Esophagus mucosa (tissue), 1 donor: ENCODE results near the gene MYH9. TPM values are rescaled to one million over a fixed set of nuclear protein-coding genes. Genes with fewer than 3 reads are reported as not detected.
"Not testable (repeated sequence)": the region's sequence is repeated elsewhere in the genome, so short reads cannot be mapped to it uniquely, and the experiment has no call there.

Experiments
- ATAC-seq: fragments of 200-7000 bp; cut with Tn5 transposase; one replicate; pipeline ENCODE4 v1.9.1; 2020
- total RNA-seq: library from RNA; stranded (reverse); gene quantifications from one replicate; pipeline ENCODE4 v1.2.4, GENCODE V29; 2023
- donor health status: DM: yes; HTN: yes; CAD: no.

MYH9 gene
- total RNA-seq, 1 donor from 2014 or later = 487 TPM

DNA sequence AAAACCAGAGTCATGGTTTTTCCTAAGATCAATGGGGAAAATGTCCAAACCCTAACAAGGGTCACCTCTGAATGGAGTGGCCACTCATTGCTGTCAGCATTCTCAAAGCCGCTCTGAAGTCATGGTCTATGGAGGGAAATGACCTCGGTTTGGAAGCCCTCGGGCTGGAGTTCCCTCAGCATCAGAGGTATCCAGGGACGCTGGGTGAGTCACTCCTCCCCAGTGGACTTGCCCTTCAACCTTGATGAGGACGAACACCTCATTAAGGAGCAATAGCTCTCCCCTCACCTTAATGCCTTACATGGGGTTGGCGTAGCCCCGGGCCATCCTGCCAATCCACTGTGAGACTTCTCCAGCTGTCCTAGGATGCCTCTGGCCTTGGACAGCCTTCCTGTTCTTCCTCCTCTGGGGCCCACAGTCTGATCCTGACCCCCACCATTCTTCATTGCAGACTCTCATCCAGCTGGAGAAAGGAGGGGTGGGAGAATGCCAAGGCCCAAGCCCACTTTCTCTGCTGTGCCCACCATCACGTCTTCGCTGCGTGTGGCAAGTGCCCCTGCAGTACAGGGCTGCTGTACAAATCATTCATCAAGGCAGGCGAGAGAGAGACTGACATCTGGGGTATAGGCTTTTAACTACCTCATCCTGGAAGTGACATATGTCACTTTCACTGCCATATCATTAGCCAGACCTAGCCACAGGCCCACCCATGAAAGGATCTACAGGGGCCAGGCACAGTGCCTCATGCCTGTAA is 25.4 kb upstream of the MYH9 start:
- no peak for ATAC-seq

DNA sequence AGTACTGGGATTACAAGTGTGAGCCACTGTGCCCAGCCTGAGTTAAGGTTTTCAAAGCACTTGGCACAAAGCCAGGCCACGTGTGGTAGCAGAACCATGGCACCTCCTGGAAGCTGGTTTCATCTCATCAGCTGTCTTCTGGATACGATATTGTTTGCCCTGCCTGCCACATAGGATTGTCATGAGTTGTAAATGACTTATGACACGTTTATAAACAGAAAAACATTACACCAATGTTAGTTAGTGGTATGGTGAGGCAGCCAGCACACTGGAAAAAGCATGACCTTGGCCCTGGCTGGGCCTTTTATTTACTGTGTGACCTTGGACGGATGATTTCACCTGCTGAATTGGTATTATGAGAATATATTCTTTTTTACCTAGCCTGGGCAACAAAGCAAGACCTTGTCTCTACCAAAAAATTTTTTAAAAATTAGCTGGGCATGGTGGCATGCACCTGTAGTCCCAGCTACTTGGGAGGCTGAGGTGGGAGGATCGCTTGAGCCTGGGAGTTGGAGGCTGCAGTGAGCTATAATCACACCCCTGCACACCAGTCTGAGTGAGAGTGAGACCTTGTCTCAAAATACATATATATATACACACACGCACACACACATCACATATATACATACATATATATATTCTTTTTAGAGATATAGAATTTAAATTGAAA is 24.0 kb upstream of the MYH9 start:
- peak; percentile 5 for ATAC-seq

DNA sequence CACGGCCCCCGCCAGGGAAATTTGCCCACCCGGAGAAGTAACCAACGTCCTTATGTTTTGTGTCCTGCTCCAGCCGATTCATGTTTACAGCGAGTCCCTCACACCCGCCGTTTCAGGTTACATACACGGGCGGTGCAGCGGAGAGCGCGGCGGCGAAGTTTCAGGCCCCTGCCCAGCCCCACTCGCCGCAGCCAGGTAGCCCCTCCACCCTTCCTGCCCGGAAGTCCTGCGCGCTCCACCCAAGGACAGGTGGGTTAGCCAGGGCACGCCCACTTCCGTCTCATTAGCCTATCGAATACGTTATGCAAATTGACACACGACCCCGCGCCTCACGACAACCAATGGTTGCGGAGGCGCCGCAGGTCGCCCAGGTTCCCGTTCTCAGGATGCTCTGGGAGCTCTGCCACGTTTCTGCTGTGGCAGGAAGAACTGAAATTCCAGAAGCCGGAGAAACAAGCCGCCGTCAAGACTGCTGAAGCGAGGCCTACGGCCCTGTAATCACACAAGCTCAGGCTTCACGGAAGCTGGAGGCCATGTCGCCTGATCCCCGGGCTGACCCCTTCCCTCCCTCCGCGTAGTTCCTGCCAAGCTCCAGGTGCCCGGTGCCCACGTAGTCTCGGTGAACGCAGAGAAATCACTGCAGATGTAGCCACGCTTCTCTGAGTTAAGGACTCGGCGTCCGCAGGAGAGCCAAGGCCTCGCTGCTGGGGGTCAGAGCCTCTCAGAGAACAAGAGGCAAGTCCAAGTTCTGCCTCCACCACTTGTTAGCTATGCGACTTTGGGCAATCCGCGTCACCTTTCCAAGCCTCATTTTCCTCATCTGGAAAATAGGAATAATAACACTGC is 22.4 kb upstream of the MYH9 start:
- ATAC-seq = peak; percentile 95

DNA sequence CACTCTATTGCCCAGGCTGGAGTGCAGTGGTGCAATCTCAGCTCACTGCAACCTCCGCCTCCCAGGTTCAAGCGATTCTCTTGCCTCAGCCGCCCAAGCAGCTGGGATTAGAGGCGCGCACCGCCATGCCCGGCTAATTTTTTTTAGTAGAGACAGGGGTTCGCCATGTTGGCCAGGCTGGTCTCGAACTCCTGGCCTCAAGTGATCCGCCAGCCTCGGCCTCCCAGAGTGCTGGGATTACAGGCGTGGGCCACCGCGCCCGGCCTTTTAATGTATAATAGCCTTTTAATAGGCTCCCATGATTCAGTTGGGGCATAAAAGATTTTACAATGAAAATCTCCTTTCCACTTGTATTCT is 21.8 kb upstream of the MYH9 start:
- ATAC-seq = not testable (repeated sequence)

DNA sequence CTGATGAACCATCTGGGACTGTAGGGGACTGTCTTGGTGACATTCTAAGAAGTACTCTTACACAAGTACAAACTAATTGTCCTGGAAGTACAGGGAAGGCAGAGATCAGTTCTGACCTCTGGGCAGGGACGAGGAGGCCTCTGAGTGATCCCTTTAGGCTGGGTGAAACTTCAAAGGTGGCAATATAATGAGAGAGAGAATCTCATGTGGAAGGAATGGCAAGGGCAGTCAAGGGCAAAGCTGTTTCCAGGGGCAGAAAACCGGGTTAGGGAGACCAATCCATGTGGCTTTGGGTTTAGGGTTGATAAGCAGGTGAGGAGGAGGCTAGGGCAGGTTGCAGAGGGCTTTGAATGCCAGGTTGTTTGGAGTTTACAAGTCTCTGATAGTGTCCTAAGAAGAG is 21.3 kb upstream of the MYH9 start:
- no peak for ATAC-seq

DNA sequence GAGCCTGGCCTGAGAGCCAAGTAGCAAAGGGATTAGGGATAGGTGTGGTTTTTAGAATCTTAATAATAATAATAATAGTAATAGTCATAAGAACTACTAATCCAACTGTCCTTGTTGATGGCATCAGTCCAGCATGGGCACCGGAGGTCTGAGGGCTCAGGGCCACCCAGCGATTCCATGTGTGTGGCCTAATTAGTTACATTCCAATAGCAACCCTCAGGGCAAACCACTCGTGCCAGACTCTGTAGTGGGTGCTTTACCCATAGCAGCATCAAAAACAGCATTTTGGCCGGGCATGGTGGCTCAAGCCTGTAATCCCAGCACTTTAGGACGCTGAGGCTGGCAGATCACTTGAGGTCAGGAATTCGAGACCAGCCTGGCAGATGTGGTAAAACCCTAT is 19.0 kb upstream of the MYH9 start:
- no peak for ATAC-seq

DNA sequence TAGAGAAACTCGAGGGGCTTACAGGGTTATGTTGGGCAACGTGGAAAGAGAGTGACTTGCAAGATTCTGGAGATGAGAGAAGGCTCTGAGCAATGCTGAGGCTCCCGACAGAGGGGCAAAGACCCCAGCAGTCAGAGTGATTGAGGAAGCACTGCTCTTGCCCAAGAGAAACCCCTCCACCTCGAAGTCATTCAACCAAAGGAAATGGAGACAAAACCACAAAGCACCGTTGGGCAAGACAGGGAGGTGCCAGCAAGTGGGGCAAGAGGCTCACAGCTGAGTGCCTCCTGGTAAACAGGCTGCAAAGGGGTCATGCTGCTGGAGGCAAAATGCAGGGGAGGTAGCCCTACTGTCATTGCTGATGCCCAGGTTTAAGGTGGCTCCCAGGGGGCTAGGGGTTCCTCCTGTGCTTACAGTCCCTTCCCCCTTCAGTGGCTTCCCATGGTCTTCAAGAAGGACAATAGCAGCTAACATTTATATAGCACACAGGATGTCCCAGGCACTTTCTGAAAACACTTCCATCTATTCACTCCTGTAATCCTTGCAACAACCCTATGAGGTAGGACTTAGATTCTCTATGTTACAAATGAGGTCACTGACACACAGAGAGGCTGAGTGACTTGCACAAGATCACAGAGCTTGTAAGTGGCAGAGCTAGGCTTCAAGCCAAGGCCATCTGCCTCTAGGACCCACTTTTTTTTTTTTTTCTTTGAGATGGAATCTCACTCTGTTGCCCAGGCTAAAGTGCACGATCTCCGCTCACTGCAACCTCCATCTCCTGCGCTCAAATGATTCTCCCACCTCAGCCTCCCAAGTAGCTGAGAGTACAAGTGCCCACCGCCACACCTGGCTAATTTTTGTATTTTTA is 18.1 kb upstream of the MYH9 start:
- no peak for ATAC-seq

DNA sequence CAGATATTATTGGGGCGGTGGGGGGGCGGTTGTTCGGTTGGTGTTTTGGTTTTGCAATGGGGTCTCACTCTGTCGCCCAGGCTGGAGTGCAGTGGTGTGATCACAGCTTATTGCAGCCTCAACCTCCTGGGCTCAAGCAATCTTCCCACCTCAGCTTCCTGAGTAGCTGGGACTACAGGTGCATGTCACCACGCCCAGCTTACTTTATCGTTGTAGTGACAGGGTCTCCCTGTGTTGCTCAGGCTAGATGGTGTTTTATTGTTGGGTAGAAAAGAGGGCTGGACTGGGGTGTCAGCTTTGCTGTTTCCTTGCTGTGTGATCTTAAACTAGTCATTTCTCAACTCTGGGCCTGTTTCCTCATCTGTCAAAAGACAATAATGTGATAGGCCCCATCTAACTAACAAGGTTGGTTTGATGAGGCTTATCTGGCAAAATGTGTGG is 17.5 kb upstream of the MYH9 start:
- ATAC-seq = no peak

DNA sequence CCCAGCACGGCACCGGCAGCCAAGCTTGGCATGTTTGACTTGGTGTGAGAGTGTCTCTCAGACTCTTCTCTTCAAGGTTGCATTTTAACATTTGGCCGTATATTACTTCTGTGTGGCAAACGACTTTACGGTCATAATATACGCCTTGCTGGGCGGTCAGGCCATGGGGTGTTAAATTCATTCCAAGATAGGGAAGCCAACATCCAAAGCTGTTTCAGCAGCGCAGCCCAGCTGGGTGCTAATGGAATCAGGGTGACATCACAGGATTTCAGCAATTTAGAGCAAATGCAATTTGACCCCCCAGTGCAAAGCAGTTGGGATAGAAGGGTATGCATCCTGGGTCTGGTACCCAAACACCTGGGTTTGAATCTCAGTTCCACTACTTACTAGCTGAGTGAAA is 16.7 kb upstream of the MYH9 start:
- ATAC-seq = no peak

DNA sequence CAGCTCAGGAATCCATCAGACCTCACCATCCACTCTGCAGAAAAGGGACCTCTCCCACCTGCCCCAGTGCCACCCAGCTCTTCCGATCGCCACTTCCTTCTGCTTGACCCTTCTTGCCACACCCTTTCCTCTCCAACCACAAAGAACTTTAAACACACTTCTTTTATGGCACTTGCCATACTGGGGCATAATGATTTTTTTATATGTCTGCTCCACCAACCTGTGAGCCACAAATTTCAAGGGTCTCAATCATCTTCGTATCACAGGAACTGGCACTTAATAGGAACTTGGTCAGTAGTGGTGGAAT is 11.7 kb upstream of the MYH9 start:
- ATAC-seq = no peak

DNA sequence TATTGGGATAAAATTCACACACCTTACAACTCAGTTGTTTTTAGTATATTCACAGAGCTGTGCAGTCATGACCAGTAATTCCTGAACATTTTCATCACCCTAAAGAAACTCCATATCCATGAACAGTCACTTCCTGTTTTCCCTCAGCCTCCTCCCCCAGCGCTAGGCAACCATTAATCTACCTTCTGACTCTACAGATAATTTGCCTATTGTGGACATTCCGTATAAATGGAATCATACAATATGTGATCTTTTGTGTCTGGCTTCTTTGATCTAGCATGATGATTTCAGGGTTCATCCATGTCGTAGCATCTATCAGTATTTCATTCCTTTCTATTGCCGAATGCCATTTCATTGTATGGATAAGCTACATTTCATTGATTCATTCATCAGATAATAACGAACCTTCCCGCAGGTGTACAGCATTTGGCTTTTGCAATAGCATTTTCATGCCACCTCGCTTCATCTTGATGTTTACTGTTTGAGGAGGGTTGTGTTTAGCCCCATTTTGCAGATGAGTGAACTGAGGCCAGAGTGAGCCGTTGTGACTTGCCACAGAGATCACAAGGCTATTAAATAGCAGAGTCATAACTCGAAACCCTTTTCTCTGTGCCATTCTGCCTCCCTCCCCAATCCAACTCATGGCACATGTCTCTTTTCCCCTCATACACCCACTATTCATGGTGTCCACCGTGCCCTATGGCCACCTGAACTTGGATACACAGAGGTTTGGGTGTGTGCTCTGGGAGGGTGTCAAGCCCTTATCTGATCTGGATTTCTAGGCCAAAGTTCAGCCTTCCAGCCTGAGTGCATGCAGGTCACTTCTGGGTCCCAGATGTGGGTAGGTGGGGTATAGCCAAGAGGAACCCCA is 11.1 kb upstream of the MYH9 start:
- peak; percentile 10 for ATAC-seq

DNA sequence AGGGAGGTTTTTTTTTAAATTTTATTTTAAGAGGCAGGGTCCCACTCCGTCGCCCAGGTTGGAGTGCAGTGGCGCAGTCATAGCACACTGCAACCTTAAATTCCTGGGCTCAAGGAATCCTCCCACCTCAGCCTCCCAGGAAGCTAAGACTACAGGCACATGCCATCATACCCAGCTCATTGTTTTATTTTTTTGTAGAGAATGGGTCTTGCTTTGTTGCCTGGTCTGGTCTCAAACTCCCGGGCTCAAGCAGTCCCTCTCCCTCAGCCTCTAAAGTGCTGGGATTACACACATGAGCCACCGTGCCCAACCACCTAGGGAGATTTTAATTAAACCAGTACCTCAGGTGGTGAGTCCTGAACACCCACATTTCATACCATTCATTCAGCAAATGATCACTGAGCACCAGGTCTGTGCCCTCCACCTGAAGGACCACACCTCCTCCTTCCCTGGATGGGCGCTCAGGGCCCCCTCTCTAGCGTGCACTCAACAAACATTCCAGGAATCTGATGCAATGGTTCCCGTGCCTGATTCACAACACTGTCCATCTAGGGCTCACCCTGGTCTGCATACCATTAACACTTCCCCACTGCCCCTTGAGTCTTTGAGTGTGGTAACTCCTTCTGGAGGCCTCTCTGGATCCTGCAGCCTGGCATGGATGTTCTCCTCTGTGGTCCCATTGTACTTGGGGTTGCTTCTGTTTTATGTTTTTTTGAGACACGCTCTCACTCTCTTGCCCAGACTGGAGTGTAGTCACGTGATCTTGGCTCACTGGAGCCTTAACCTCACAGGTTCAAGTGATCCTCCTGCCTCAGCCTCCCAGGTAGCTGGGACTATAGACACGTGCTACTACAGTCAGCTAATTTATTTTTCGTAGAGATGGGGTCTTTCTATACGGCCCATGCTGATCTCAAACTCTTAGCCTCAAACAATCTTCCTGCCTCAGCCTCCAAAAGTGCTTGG is 9.6 kb upstream of the MYH9 start:
- peak; percentile 8 for ATAC-seq

DNA sequence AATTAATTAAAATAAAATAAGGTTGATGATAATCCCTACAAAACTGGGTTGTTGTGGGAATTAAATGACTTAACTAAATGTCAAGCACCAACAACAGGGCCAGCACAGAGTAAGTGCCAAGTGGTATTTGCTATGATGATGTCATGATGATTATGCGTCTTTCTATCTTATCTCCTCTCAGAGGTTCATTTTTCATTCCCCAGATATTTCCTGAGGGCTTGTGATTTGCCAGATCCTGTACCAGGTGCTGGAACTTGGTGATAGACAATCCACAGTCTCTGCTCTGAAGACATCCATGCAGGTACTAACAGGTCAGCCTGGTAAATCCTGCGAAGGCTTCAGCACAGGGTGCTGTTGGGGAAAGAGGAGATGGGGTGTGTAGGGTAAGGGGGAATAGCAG is 8.1 kb upstream of the MYH9 start:
- peak; percentile 84 for ATAC-seq

DNA sequence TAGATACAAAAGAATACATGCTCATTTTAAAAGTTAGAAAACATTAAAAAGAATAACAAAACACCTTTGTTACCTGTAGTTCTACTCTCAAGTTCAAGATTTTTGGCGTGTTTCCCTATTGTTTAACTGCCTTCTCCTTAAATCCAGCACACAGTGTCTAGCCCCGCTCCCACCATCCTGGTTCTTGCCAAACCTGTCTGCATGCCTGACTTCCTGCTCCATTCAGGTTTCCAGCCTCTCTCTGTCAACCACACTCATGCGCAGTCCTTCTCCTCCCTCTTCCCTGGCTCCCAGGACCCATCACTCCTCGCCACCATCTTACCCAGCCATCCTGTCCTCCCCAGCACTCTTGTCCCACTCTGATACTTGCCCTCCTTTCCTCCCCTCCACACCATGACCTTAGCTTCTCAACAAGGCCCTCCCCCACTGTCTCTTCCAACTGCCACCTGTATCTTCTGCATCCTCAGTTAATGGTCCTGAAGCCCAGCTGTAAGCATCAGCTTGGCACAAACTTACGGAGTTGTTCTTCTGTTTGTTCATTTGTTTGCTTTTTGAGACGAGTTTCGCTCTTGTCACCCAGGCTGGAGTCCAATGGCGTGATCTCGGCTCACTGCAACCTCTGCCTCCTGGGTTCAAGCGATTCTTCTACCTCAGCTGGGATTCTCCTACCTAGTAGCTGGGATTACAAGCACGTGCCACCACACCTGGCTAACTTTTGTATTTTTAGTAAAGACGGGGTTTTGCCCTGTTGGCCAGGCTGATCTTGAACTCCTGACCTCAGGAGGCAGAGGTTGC is 7.5 kb upstream of the MYH9 start:
- peak; percentile 81 for ATAC-seq

DNA sequence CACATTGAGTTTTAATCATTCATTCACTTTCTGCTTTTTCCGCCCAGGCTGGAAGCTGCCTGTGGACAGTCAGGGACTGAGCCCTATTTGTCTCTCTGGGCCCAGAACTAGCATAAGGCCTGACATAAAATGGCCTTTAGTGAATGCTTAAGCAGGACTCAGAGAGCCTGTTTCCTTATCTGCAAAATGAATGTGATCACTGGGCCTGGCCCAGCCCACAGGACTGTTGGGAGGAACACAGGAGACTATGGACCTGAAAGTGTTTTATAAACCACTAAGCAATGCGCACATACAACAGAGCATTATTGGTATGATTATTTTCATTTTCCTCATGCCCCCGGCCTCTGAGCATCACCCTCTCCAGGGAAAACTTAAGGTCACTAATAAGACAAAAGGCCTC is 3.9 kb upstream of the MYH9 start:
- no peak for ATAC-seq

DNA sequence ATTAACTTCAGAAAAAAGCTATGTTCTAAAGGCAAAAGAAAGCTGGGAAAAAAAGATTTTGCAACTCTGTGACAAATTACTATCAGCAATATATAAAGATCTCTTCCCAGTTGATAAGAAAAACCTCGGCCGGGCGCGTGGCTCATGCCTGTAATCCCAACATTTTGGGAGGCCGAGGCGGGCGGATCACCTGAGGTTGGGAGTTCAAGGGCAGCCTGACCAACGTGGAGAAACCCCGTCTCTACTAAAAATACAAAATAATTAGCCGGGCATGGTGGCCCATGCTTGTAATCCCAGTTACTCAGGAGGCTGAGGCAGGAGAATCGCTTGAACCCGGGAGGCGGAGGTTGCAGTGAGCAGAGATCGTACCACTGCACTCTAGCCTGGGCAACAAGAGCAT is 1.4 kb upstream of the MYH9 start:
- ATAC-seq = not testable (repeated sequence)

DNA sequence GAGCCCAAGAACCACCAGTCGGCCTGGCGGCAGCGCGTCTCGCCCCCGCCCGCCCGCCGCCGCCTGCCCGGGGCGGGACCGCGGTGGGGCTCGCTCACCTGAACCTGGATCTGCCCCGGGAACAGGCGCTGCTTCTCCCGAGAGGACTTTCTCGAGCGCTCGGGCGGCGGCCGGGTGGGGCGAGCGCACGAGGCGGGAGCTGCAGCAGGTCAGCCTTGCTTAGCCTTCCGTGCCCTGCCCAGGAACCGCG is 133 bp downstream of the MYH9 start:
- no peak for ATAC-seq

DNA sequence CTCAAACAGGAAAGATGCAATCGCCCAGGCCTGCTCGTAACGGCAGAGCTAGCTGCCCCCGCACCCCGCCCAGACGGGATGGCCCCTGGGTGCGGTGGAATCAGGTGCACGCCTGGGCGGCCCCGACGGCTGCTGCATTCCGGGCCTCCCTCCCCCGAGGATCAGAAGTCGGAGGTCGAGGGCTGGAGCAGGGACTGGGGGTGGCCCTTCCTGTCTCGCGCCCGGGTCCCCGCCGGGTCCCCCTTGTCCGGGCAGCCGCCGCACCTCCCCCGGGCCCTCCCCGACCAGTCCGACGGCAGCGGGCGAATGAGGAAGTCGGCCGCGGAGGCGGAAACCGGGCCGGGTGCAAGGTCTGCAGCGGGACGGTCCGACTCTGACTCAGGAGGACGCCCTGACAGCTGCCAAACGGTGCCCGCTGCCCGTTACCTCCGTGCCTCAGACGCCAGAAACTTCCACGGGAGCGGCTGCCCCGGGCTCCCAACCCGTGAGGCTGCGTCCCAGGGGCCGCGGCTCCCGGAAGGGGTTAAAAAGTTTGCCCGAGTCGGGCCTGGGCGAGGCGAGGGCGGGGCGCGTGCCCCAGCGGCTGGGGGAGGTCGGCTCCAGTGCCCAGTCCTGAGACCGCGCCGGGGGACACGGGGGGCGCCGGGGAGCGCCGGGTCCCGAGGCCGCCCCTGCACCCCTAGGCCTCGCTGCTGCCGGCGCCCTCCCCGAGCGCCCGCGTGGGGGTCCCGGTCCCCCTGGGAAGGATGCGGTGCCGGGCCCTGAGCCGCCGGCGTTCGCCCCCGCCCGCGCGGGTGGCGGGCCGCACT is 663 bp downstream of the MYH9 start:
- ATAC-seq = peak; percentile 40

DNA sequence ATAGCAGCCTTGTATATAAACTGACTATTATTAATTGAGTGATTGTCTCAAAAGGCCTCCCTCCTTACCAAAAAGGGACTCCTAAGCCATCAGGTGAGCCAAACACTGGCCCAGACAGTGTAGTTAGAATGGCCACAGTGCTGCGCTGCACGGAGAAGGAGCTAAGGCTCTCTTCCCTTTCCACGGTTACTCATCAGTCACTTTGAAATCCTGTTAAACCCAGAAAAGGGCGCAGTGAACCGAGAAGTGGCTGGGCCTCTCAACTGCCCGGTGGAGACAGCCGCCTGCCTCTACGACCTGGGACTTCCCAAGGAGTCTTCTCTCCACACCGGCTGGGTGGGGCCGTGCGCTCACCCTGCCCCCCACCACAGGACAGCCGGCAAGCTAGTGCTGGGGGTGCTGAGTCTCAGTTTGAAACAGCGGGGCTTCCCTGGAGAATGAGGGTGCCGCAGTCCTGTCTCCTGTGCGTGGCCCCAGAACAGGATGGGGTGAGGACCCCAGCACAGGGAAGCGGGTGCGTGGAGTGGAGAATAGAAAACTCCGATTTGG is 1.3 kb downstream of the MYH9 start:
- ATAC-seq = peak; percentile 27
